ENCODE measurements around the gene ANKRD63.

DNA sequence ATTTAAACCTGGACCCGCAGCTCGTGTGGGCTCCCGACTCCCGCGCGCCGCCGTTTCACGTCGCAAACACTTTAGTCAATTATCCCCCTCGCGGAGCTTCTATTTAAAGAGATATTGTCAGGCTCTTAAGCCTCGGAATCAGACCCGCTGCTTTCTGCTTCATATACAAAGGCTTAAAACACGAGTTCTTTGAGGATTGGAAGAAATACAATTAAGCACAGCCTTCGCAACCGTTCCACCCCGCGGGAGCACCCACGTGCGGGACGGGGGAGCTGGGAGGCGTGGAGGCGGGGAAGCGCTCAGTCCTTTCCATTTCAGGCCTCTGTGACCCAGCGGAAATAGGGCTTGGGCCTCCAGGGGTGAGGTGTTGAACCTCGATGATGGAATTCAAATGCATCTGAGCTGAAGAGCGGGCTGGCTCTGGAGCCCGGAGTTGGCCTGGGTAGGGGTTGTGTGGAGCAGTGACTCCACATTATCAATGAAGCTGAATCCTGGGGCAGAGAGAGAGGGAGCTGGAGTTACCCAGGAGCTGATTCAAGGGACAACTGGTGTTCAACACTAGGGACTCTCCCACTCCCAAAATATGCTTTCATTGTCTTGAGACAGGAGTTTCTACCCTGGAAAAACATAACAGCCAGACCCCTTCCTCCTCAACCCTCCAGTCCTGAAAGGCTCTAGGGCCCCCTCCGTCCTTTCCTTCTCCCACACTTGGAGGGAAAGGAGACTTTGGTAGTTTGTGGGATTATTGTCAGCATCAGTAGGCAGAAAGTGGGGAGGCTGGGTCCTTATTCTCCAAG is 2.4 kb downstream of the ANKRD63 start:
- TF ChIP-seq, protein P1, sequence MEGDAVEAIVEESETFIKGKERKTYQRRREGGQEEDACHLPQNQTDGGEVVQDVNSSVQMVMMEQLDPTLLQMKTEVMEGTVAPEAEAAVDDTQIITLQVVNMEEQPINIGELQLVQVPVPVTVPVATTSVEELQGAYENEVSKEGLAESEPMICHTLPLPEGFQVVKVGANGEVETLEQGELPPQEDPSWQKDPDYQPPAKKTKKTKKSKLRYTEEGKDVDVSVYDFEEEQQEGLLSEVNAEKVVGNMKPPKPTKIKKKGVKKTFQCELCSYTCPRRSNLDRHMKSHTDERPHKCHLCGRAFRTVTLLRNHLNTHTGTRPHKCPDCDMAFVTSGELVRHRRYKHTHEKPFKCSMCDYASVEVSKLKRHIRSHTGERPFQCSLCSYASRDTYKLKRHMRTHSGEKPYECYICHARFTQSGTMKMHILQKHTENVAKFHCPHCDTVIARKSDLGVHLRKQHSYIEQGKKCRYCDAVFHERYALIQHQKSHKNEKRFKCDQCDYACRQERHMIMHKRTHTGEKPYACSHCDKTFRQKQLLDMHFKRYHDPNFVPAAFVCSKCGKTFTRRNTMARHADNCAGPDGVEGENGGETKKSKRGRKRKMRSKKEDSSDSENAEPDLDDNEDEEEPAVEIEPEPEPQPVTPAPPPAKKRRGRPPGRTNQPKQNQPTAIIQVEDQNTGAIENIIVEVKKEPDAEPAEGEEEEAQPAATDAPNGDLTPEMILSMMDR (IDR thresholded peaks at IDR 0.05), result no peak
- no peak for TF ChIP-seq EZH2 (IDR thresholded peaks at IDR 0.05; ENCODE audit: borderline replicate concordance, insufficient read depth, low read depth, low read length, poor library complexity, severe bottlenecking)

All from B cell (primary cell).